T-helper 2 cell treated with Interferon-gamma antibody and Interleukin-4, amounts not matched to agents 5 μg/mL and 100 μg/mL, for 36 hours (primary cell): ENCODE results near the gene PRKAR1B.

Experiments
- DNase-seq: peaks from one replicate; pipeline ENCODE4 v3.0.0; 2021; ENCODE audit warnings: low spot score
- H3K27ac Mint-ChIP-seq: one replicate; pipeline ENCODE4 v1.8.0; 2021; ENCODE audit warnings: mild to moderate bottlenecking, mixed read lengths
- H3K27me3 Mint-ChIP-seq: one replicate; pipeline ENCODE4 v1.8.0; 2021; ENCODE audit warnings: low read depth, mixed read lengths
- H3K36me3 Mint-ChIP-seq: one replicate; pipeline ENCODE4 v1.8.0; 2021; ENCODE audit warnings: low read depth, mixed read lengths
- H3K4me1 Mint-ChIP-seq: one replicate; pipeline ENCODE4 v1.8.0; 2021; ENCODE audit warnings: low read depth, mixed read lengths
- H3K4me3 Mint-ChIP-seq: one replicate; pipeline ENCODE4 v1.8.0; 2022; ENCODE audit warnings: mild to moderate bottlenecking, moderate library complexity, mixed read lengths
- H3K9me3 Mint-ChIP-seq: one replicate; pipeline ENCODE4 v1.8.0; 2021; ENCODE audit warnings: mixed read lengths

The PRKAR1B gene

GRCh38 chr7:691361-692045, 35.6 kb downstream of the PRKAR1B start:
- Mint-ChIP-seq H3K27ac (no peak overlapping the region), H3K4me3 (no peak overlapping the region), H3K27me3 (no peaks in the 10 kb centered on the region), H3K4me1 (no peaks in the 10 kb centered on the region), H3K36me3 (peaks cover 25% of the 10 kb centered on the region), H3K9me3 (peaks cover 30% of the 10 kb centered on the region)
- DNase-seq: no peak

GRCh38 chr7:690478-691360, 36.4 kb downstream of the PRKAR1B start:
- H3K27ac Mint-ChIP-seq: no peak overlapping the region
- H3K4me3 Mint-ChIP-seq: no peak overlapping the region
- H3K27me3 Mint-ChIP-seq: no peaks in the 10 kb centered on the region
- H3K36me3 Mint-ChIP-seq: peaks cover 29% of the 10 kb centered on the region
- DNase-seq: no peak
- H3K9me3 Mint-ChIP-seq: peaks cover 36% of the 10 kb centered on the region
- H3K4me1 Mint-ChIP-seq: no peaks in the 10 kb centered on the region

- H3K4me1 Mint-ChIP-seq: no peaks in the 10 kb centered on the region
- H3K9me3 Mint-ChIP-seq: peaks cover 48% of the 10 kb centered on the region
- H3K4me3 Mint-ChIP-seq: no peak overlapping the region
- DNase-seq: no peak
- no peak overlapping the region for H3K27ac Mint-ChIP-seq
- H3K36me3 Mint-ChIP-seq: peaks cover 36% of the 10 kb centered on the region
- no peaks in the 10 kb centered on the region for H3K27me3 Mint-ChIP-seq
Observed at GRCh38 chr7:685540-685939, 41.5 kb downstream of the PRKAR1B start.

- peaks cover 48% of the 10 kb centered on the region for H3K9me3 Mint-ChIP-seq
- DNase-seq: no peak
- H3K4me3 Mint-ChIP-seq: no peak overlapping the region
- H3K4me1 Mint-ChIP-seq: no peaks in the 10 kb centered on the region
- H3K36me3 Mint-ChIP-seq: peaks cover 35% of the 10 kb centered on the region
- H3K27me3 Mint-ChIP-seq: no peaks in the 10 kb centered on the region
- H3K27ac Mint-ChIP-seq: no peak overlapping the region
Observed at GRCh38 chr7:684416-684815, 42.7 kb downstream of the PRKAR1B start.

GRCh38 chr7:683526-684205, 43.4 kb downstream of the PRKAR1B start:
- H3K4me1 Mint-ChIP-seq: no peaks in the 10 kb centered on the region
- H3K9me3 Mint-ChIP-seq: peaks cover 45% of the 10 kb centered on the region
- no peak overlapping the region for H3K4me3 Mint-ChIP-seq
- DNase-seq: no peak
- no peaks in the 10 kb centered on the region for H3K27me3 Mint-ChIP-seq
- H3K27ac Mint-ChIP-seq: no peak overlapping the region
- peaks cover 38% of the 10 kb centered on the region for H3K36me3 Mint-ChIP-seq

GRCh38 chr7:682810-683209, 44.3 kb downstream of the PRKAR1B start:
- Mint-ChIP-seq H3K4me1 (no peaks in the 10 kb centered on the region), H3K4me3 (no peak overlapping the region), H3K36me3 (peaks cover 41% of the 10 kb centered on the region), H3K27ac (no peak overlapping the region), H3K9me3 (peaks cover 41% of the 10 kb centered on the region), H3K27me3 (no peaks in the 10 kb centered on the region)
- no peak for DNase-seq

- H3K27ac Mint-ChIP-seq: no peak overlapping the region
Observed at GRCh38 chr7:681551-682307, 45.4 kb downstream of the PRKAR1B start.

GRCh38 chr7:680411-681127, 46.5 kb downstream of the PRKAR1B start:
- peaks cover 39% of the 10 kb centered on the region for H3K36me3 Mint-ChIP-seq
- H3K27ac Mint-ChIP-seq: peak overlapping the region; percentile 15
- H3K27me3 Mint-ChIP-seq: no peaks in the 10 kb centered on the region
- no peak for DNase-seq
- H3K9me3 Mint-ChIP-seq: peaks cover 21% of the 10 kb centered on the region
- no peaks in the 10 kb centered on the region for H3K4me1 Mint-ChIP-seq
- no peak overlapping the region for H3K4me3 Mint-ChIP-seq

More at GRCh38 chr7:681551-682307, 45.4 kb downstream of the PRKAR1B start:
- H3K27me3 Mint-ChIP-seq: no peaks in the 10 kb centered on the region
- H3K4me3 Mint-ChIP-seq: no peak overlapping the region
- peaks cover 30% of the 10 kb centered on the region for H3K9me3 Mint-ChIP-seq
- H3K36me3 Mint-ChIP-seq: peaks cover 40% of the 10 kb centered on the region
- DNase-seq: no peak
- no peaks in the 10 kb centered on the region for H3K4me1 Mint-ChIP-seq

GRCh38 chr7:676972-677385, 50.1 kb downstream of the PRKAR1B start:
- Mint-ChIP-seq H3K27ac (no peak overlapping the region), H3K4me3 (no peak overlapping the region), H3K9me3 (peaks cover 20% of the 10 kb centered on the region), H3K4me1 (no peaks in the 10 kb centered on the region), H3K27me3 (no peaks in the 10 kb centered on the region), H3K36me3 (peaks cover 42% of the 10 kb centered on the region)
- DNase-seq: no peak

- no peak overlapping the region for H3K4me3 Mint-ChIP-seq
- no peaks in the 10 kb centered on the region for H3K4me1 Mint-ChIP-seq
- peaks cover 20% of the 10 kb centered on the region for H3K9me3 Mint-ChIP-seq
- peaks cover 42% of the 10 kb centered on the region for H3K36me3 Mint-ChIP-seq
- H3K27ac Mint-ChIP-seq: no peak overlapping the region
- H3K27me3 Mint-ChIP-seq: no peaks in the 10 kb centered on the region
- DNase-seq: no peak
Observed at GRCh38 chr7:676246-676971, 50.7 kb downstream of the PRKAR1B start.

- peaks cover 14% of the 10 kb centered on the region for H3K9me3 Mint-ChIP-seq
- no peak for DNase-seq
- H3K27me3 Mint-ChIP-seq: no peaks in the 10 kb centered on the region
- no peaks in the 10 kb centered on the region for H3K4me1 Mint-ChIP-seq
- H3K27ac Mint-ChIP-seq: no peak overlapping the region
- no peak overlapping the region for H3K4me3 Mint-ChIP-seq
- H3K36me3 Mint-ChIP-seq: peaks cover 37% of the 10 kb centered on the region
Observed at GRCh38 chr7:674454-675410, 52.3 kb downstream of the PRKAR1B start.
